SJSA1 (cell line): ENCODE data around the gene STK26. TPM values are rescaled to one million over a fixed set of nuclear protein-coding genes. Genes with fewer than 3 reads are reported as not detected.
"Not testable (repeated sequence)": the region's sequence is repeated elsewhere in the genome, so short reads cannot be mapped to it uniquely, and the experiment has no call there.

Experiments
- DNase-seq, 2 experiments: peaks; one replicate each; pipeline ENCODE4 v3.0.0-alpha.2; 2015 to 2020; ENCODE audit warnings: low spot score in 2 of 2, low read depth in 1 of 2
- H3K27ac ChIP-seq: fragments of 250-450 bp; sonication (Bioruptor Pico); 2 replicates; pipeline ENCODE4 v1.5.1; 2020; ENCODE audit warnings: mild to moderate bottlenecking, moderate library complexity
- H3K27me3 ChIP-seq: fragments of 250-450 bp; sonication (Bioruptor Pico); replicated peaks from 2 replicates; pipeline ENCODE4 v1.5.1; 2020; ENCODE audit warnings: mild to moderate bottlenecking, moderate library complexity
- H3K36me3 ChIP-seq: fragments of 250-450 bp; sonication (Bioruptor Pico); 2 replicates; pipeline ENCODE4 v1.5.1; 2020; ENCODE audit warnings: mild to moderate bottlenecking
- H3K4me1 ChIP-seq: fragments of 250-450 bp; sonication (Bioruptor Pico); replicated peaks from 2 replicates; pipeline ENCODE4 v1.6.1; 2021; ENCODE audit warnings: mild to moderate bottlenecking
- H3K4me3 ChIP-seq: fragments of 250-450 bp; sonication (Bioruptor Pico); 2 replicates; pipeline ENCODE4 v1.5.1; 2020; ENCODE audit warnings: mild to moderate bottlenecking
- H3K9me3 ChIP-seq: fragments of 250-450 bp; sonication (Bioruptor Pico); replicated peaks from 2 replicates; pipeline ENCODE4 v1.5.1; 2020; ENCODE audit warnings: mild to moderate bottlenecking
- total RNA-seq: library from RNA; depleted of rRNA; stranded (reverse); fragments of >200 nt; shearing (Covaris generic); gene quantifications from 2 replicates; pipeline ENCODE4 v1.2.3, GENCODE V29; 2014; rRNA removed

STK26 gene
- total RNA-seq, result 0.11 TPM in 1 of 2 replicates, not detected in the other

- H3K4me1 ChIP-seq, result no peaks in the 10 kb centered on the region; the same call in 1 of the 2 replicates
Measured at GRCh38 chrX:132022967-132023895, at the start of gene STK26. TSS of gene STK26 (plus strand) at chrX:132023302. CDS start at chrX:132023618, 316 bp downstream.

GRCh38 chrX:131975851-131976250 is 47.3 kb upstream of the STK26 start:
- H3K4me3 ChIP-seq, result no peak overlapping the region
- DNase-seq, result no peak
- no peak overlapping the region for H3K27ac ChIP-seq
- no peaks in the 10 kb centered on the region for H3K36me3 ChIP-seq
- no peaks in the 10 kb centered on the region for H3K9me3 ChIP-seq
- H3K4me1 ChIP-seq, result no peaks in the 10 kb centered on the region
- no peaks in the 10 kb centered on the region for H3K27me3 ChIP-seq

More at GRCh38 chrX:132022967-132023895, at the start of gene STK26:
- no peak within 1 kb of the TSS for H3K27ac ChIP-seq
- no peaks in the 10 kb centered on the region for H3K9me3 ChIP-seq
- 0 out of 2 replicates have a peak within 1 kb of the TSS, but pooled peaks have one; percentile 8 for H3K4me3 ChIP-seq
- DNase-seq, result peak in 1 of 2 experiments; percentile 0
- H3K36me3 ChIP-seq, result no peaks in the 10 kb centered on the region
- H3K27me3 ChIP-seq, result peaks cover 13% of the 10 kb centered on the region

- no peak for DNase-seq
- H3K27ac ChIP-seq, result no peak overlapping the region
- no peaks in the 10 kb centered on the region for H3K9me3 ChIP-seq
- no peak overlapping the region for H3K4me3 ChIP-seq
- no peaks in the 10 kb centered on the region for H3K4me1 ChIP-seq
- no peaks in the 10 kb centered on the region for H3K36me3 ChIP-seq
- no peaks in the 10 kb centered on the region for H3K27me3 ChIP-seq
Measured at GRCh38 chrX:131977619-131978018, 45.5 kb upstream of the STK26 start.

- Histone ChIP-seq H3K9me3 (no peaks in the 10 kb centered on the region), H3K27ac (no peak overlapping the region), H3K36me3 (no peaks in the 10 kb centered on the region), H3K4me3 (no peak overlapping the region), H3K27me3 (no peaks in the 10 kb centered on the region), H3K4me1 (no peaks in the 10 kb centered on the region)
- DNase-seq, result no peak
Measured at GRCh38 chrX:131979116-131979515, 44.0 kb upstream of the STK26 start.

GRCh38 chrX:131985526-131986049 is 37.5 kb upstream of the STK26 start:
- Histone ChIP-seq H3K36me3 (no peaks in the 10 kb centered on the region), H3K27me3 (no peaks in the 10 kb centered on the region), H3K27ac (no peak overlapping the region), H3K9me3 (no peaks in the 10 kb centered on the region), H3K4me3 (no peak overlapping the region), H3K4me1 (no peaks in the 10 kb centered on the region)
- DNase-seq, result no peak

- Histone ChIP-seq H3K27me3 (no peaks in the 10 kb centered on the region), H3K36me3 (no peaks in the 10 kb centered on the region), H3K4me1 (no peaks in the 10 kb centered on the region), H3K4me3 (no peak overlapping the region), H3K9me3 (no peaks in the 10 kb centered on the region), H3K27ac (no peak overlapping the region)
- DNase-seq, result no peak
Measured at GRCh38 chrX:131987252-131987651, 35.9 kb upstream of the STK26 start.

- Histone ChIP-seq H3K4me3 (no peak overlapping the region), H3K4me1 (no peaks in the 10 kb centered on the region), H3K36me3 (no peaks in the 10 kb centered on the region), H3K27me3 (no peaks in the 10 kb centered on the region), H3K9me3 (no peaks in the 10 kb centered on the region), H3K27ac (no peak overlapping the region)
- no peak for DNase-seq
Measured at GRCh38 chrX:131988236-131988635, 34.9 kb upstream of the STK26 start.

- Histone ChIP-seq H3K27ac (no peak overlapping the region), H3K4me3 (no peak overlapping the region), H3K4me1 (no peaks in the 10 kb centered on the region), H3K27me3 (no peaks in the 10 kb centered on the region), H3K9me3 (no peaks in the 10 kb centered on the region), H3K36me3 (no peaks in the 10 kb centered on the region)
- DNase-seq, result no peak
Measured at GRCh38 chrX:132001127-132001526, 22.0 kb upstream of the STK26 start.

- Histone ChIP-seq H3K4me1 (no peaks in the 10 kb centered on the region), H3K9me3 (no peaks in the 10 kb centered on the region), H3K36me3 (no peaks in the 10 kb centered on the region), H3K27me3 (no peaks in the 10 kb centered on the region), H3K27ac (no peak overlapping the region), H3K4me3 (no peak overlapping the region)
- no peak for DNase-seq
Measured at GRCh38 chrX:132004728-132005127, 18.4 kb upstream of the STK26 start.

- H3K27me3 ChIP-seq, result no peaks in the 10 kb centered on the region
- H3K4me1 ChIP-seq, result no peaks in the 10 kb centered on the region
- DNase-seq, result no peak
- no peak overlapping the region for H3K4me3 ChIP-seq
- no peaks in the 10 kb centered on the region for H3K9me3 ChIP-seq
- H3K27ac ChIP-seq, result no peak overlapping the region
- no peaks in the 10 kb centered on the region for H3K36me3 ChIP-seq
Measured at GRCh38 chrX:132009350-132009749, 13.8 kb upstream of the STK26 start.

- not testable (repeated sequence) for DNase-seq, H3K4me1 ChIP-seq, H3K4me3 ChIP-seq, H3K27me3 ChIP-seq, H3K27ac ChIP-seq, H3K9me3 ChIP-seq, H3K36me3 ChIP-seq
Measured at GRCh38 chrX:132010213-132010612, 12.9 kb upstream of the STK26 start.

GRCh38 chrX:132015875-132016274 is 7.2 kb upstream of the STK26 start:
- no peak for DNase-seq
- H3K27me3 ChIP-seq, result no peaks in the 10 kb centered on the region
- no peaks in the 10 kb centered on the region for H3K36me3 ChIP-seq
- no peaks in the 10 kb centered on the region for H3K9me3 ChIP-seq
- no peak overlapping the region for H3K27ac ChIP-seq
- no peaks in the 10 kb centered on the region for H3K4me1 ChIP-seq
- H3K4me3 ChIP-seq, result no peak overlapping the region

- Histone ChIP-seq H3K9me3 (no peaks in the 10 kb centered on the region), H3K4me1 (no peaks in the 10 kb centered on the region), H3K27ac (no peak overlapping the region), H3K36me3 (no peaks in the 10 kb centered on the region), H3K27me3 (no peaks in the 10 kb centered on the region), H3K4me3 (no peak overlapping the region)
- no peak for DNase-seq
Measured at GRCh38 chrX:132016628-132017430, 6.3 kb upstream of the STK26 start.
